ENCODE results near the gene SLC10A6.

Gene SLC10A6

GRCh38 chr4:86831262-86832130 lies 17.7 kb downstream of the SLC10A6 start:
- Histone ChIP-seq H3K27ac (ENCODE audit: low read depth, low read length) (no peak overlapping the region), H3K4me3 (ENCODE audit: low read depth in 1 of 5, low read length in 5 of 5) (no peak overlapping the region), H3K9me3 (ENCODE audit: control insufficient read depth in 5 of 5, low read length in 5 of 5) (no peaks in the 10 kb centered on the region), H3K9ac (ENCODE audit: low read length in 5 of 5) (no peak overlapping the region), H3K36me3 (ENCODE audit: control insufficient read depth in 5 of 5, insufficient read depth in 5 of 5, low read length in 5 of 5) (peaks cover 0 to 23% (median 5%) of the 10 kb centered on the region in 5 donors), H3K27me3 (ENCODE audit: control insufficient read depth in 5 of 5, insufficient read depth in 4 of 5, low read length in 5 of 5) (no peaks in the 10 kb centered on the region), H3K4me1 (ENCODE audit: control insufficient read depth in 5 of 5, insufficient read depth in 5 of 5, low read length in 5 of 5) (peaks cover 0 to 7% (median 0%) of the 10 kb centered on the region in 5 donors)

DNA sequence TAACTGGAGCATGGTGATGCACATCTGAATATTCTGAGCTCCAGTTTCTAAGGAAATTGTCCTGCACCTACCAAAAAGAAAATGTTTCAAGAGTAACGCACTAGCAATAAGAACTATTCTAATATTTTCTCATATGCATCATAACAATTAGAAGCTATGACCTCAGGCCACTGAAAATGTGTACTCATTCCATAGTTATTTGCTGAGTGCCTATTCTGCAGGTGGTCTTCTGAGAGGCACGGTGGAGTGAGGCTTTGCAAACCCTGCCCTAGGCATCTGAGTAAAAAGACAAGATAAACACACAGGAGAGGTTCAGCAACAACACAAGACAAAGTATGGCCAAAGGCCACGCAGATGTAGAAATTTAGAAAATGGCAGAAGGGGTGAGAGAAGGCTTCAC lies 23.7 kb downstream of the SLC10A6 start:
- H3K4me3 ChIP-seq (ENCODE audit: low read depth in 1 of 5, low read length in 5 of 5) = no peak overlapping the region

GRCh38 chr4:86822136-86822535 lies 27.0 kb downstream of the SLC10A6 start:
- Histone ChIP-seq H3K4me1 (ENCODE audit: control insufficient read depth in 5 of 5, insufficient read depth in 5 of 5, low read length in 5 of 5) (peaks cover 0 to under 1% (median under 1%) of the 10 kb centered on the region in 5 donors), H3K36me3 (ENCODE audit: control insufficient read depth in 5 of 5, insufficient read depth in 5 of 5, low read length in 5 of 5) (peaks cover 0 to 18% (median 11%) of the 10 kb centered on the region in 5 donors), H3K27me3 (ENCODE audit: control insufficient read depth in 5 of 5, insufficient read depth in 4 of 5, low read length in 5 of 5) (no peaks in the 10 kb centered on the region), H3K27ac (ENCODE audit: low read depth, low read length) (no peak overlapping the region), H3K9ac (ENCODE audit: low read length in 5 of 5) (no peak overlapping the region), H3K4me3 (ENCODE audit: low read depth in 1 of 5, low read length in 5 of 5) (no peak overlapping the region), H3K9me3 (ENCODE audit: control insufficient read depth in 5 of 5, low read length in 5 of 5) (no peaks in the 10 kb centered on the region)

More for the DNA sequence above, 23.7 kb downstream of the SLC10A6 start:
- no peak overlapping the region for H3K27ac ChIP-seq (ENCODE audit: low read depth, low read length)
- H3K9ac ChIP-seq (ENCODE audit: low read length in 5 of 5) = no peak overlapping the region
- no peaks in the 10 kb centered on the region for H3K27me3 ChIP-seq (ENCODE audit: control insufficient read depth in 5 of 5, insufficient read depth in 4 of 5, low read length in 5 of 5)
- H3K9me3 ChIP-seq (ENCODE audit: control insufficient read depth in 5 of 5, low read length in 5 of 5) = no peaks in the 10 kb centered on the region
- H3K4me1 ChIP-seq (ENCODE audit: control insufficient read depth in 5 of 5, insufficient read depth in 5 of 5, low read length in 5 of 5) = no peaks in the 10 kb centered on the region
- H3K36me3 ChIP-seq (ENCODE audit: control insufficient read depth in 5 of 5, insufficient read depth in 5 of 5, low read length in 5 of 5) = peaks cover 0 to 28% (median 14%) of the 10 kb centered on the region in 5 donors

- Histone ChIP-seq H3K4me3 (ENCODE audit: low read depth in 1 of 5, low read length in 5 of 5) (no peak overlapping the region), H3K27me3 (ENCODE audit: control insufficient read depth in 5 of 5, insufficient read depth in 4 of 5, low read length in 5 of 5) (no peaks in the 10 kb centered on the region), H3K27ac (ENCODE audit: low read depth, low read length) (no peak overlapping the region), H3K36me3 (ENCODE audit: control insufficient read depth in 5 of 5, insufficient read depth in 5 of 5, low read length in 5 of 5) (peaks cover 0 to 14% (median 11%) of the 10 kb centered on the region in 5 donors), H3K4me1 (ENCODE audit: control insufficient read depth in 5 of 5, insufficient read depth in 5 of 5, low read length in 5 of 5) (peaks cover 2 to 11% (median 10%) of the 10 kb centered on the region in 5 donors), H3K9me3 (ENCODE audit: control insufficient read depth in 5 of 5, low read length in 5 of 5) (peaks cover 0 to 1% (median 0%) of the 10 kb centered on the region in 5 donors), H3K9ac (ENCODE audit: low read length in 5 of 5) (no peak overlapping the region)
Observed at GRCh38 chr4:86821151-86821550, 28.0 kb downstream of the SLC10A6 start.

DNA sequence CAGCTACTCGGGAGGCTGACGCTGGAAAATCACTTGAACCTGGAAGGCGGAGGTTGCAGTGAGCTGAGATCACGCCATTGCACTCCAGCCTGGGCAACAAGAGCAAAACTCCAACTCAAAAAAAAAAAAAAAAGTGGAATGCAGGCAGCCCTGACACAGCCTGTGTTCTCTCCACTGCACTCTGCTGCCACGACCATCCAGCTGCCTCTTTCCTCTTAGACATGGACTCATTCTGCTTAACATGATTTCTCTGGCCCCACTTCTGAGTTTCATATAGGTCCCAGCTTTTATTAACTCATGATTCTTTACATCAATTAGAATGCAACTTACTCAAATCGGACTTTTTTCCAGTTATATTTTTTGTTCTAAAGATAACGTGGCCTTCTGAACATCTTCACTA lies 29.6 kb downstream of the SLC10A6 start:
- H3K27me3 ChIP-seq (ENCODE audit: control insufficient read depth in 5 of 5, insufficient read depth in 4 of 5, low read length in 5 of 5) = no peaks in the 10 kb centered on the region
- no peak overlapping the region for H3K4me3 ChIP-seq (ENCODE audit: low read depth in 1 of 5, low read length in 5 of 5)
- peaks cover 2 to 14% (median 14%) of the 10 kb centered on the region in 5 donors for H3K4me1 ChIP-seq (ENCODE audit: control insufficient read depth in 5 of 5, insufficient read depth in 5 of 5, low read length in 5 of 5)
- no peak overlapping the region for H3K27ac ChIP-seq (ENCODE audit: low read depth, low read length)
- peaks cover 5 to 14% (median 8%) of the 10 kb centered on the region in 5 donors for H3K36me3 ChIP-seq (ENCODE audit: control insufficient read depth in 5 of 5, insufficient read depth in 5 of 5, low read length in 5 of 5)
- H3K9me3 ChIP-seq (ENCODE audit: control insufficient read depth in 5 of 5, low read length in 5 of 5) = peaks cover 0 to 10% (median 0%) of the 10 kb centered on the region in 5 donors
- no peak overlapping the region for H3K9ac ChIP-seq (ENCODE audit: low read length in 5 of 5)

DNA sequence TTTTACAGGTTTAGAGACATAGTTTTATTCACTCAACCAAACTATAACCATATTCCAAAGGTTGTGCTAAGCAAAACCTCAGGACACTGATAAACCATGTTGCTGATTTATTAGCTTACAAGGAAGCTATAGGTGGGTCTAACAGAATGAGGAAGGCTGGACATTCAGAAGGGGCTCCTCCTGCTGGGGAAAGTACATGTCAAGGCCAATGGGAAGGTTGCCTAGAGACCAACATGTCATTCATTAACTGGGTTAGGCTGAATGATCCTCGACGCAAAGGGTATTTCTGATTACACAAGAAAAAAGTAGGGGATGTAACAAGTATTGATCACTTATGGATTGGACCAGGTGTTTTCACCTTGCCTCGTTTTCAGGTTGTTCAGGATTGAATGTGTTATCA lies 30.3 kb downstream of the SLC10A6 start:
- H3K4me1 ChIP-seq (ENCODE audit: control insufficient read depth in 5 of 5, insufficient read depth in 5 of 5, low read length in 5 of 5) = peaks cover 2 to 14% (median 14%) of the 10 kb centered on the region in 5 donors
- peaks cover 0 to 10% (median 0%) of the 10 kb centered on the region in 5 donors for H3K9me3 ChIP-seq (ENCODE audit: control insufficient read depth in 5 of 5, low read length in 5 of 5)
- no peaks in the 10 kb centered on the region for H3K27me3 ChIP-seq (ENCODE audit: control insufficient read depth in 5 of 5, insufficient read depth in 4 of 5, low read length in 5 of 5)
- H3K27ac ChIP-seq (ENCODE audit: low read depth, low read length) = no peak overlapping the region
- no peak overlapping the region for H3K9ac ChIP-seq (ENCODE audit: low read length in 5 of 5)
- no peak overlapping the region for H3K4me3 ChIP-seq (ENCODE audit: low read depth in 1 of 5, low read length in 5 of 5)
- peaks cover 5 to 16% (median 7%) of the 10 kb centered on the region in 5 donors for H3K36me3 ChIP-seq (ENCODE audit: control insufficient read depth in 5 of 5, insufficient read depth in 5 of 5, low read length in 5 of 5)

- Histone ChIP-seq H3K27ac (ENCODE audit: low read depth, low read length) (no peak overlapping the region), H3K27me3 (ENCODE audit: control insufficient read depth in 5 of 5, insufficient read depth in 4 of 5, low read length in 5 of 5) (no peaks in the 10 kb centered on the region), H3K4me3 (ENCODE audit: low read depth in 1 of 5, low read length in 5 of 5) (no peak overlapping the region), H3K36me3 (ENCODE audit: control insufficient read depth in 5 of 5, insufficient read depth in 5 of 5, low read length in 5 of 5) (peaks cover 0 to 12% (median 7%) of the 10 kb centered on the region in 5 donors), H3K9me3 (ENCODE audit: control insufficient read depth in 5 of 5, low read length in 5 of 5) (peaks cover 0 to 10% (median 0%) of the 10 kb centered on the region in 5 donors), H3K4me1 (ENCODE audit: control insufficient read depth in 5 of 5, insufficient read depth in 5 of 5, low read length in 5 of 5) (peaks cover 2 to 14% (median 14%) of the 10 kb centered on the region in 5 donors), H3K9ac (ENCODE audit: low read length in 5 of 5) (no peak overlapping the region)
Observed at GRCh38 chr4:86818211-86818610, 31.0 kb downstream of the SLC10A6 start.

- peak overlapping the region in 1 of 5 donors; percentile 43 for H3K4me3 ChIP-seq (ENCODE audit: low read depth in 1 of 5, low read length in 5 of 5)
- H3K27ac ChIP-seq (ENCODE audit: low read depth, low read length) = peak overlapping the region; percentile 57
- peaks cover 0 to 10% (median 0%) of the 10 kb centered on the region in 5 donors for H3K9me3 ChIP-seq (ENCODE audit: control insufficient read depth in 5 of 5, low read length in 5 of 5)
- H3K27me3 ChIP-seq (ENCODE audit: control insufficient read depth in 5 of 5, insufficient read depth in 4 of 5, low read length in 5 of 5) = no peaks in the 10 kb centered on the region
- no peak overlapping the region for H3K9ac ChIP-seq (ENCODE audit: low read length in 5 of 5)
- peaks cover 2 to 14% (median 14%) of the 10 kb centered on the region in 5 donors for H3K4me1 ChIP-seq (ENCODE audit: control insufficient read depth in 5 of 5, insufficient read depth in 5 of 5, low read length in 5 of 5)
- H3K36me3 ChIP-seq (ENCODE audit: control insufficient read depth in 5 of 5, insufficient read depth in 5 of 5, low read length in 5 of 5) = peaks cover 0 to 20% (median 9%) of the 10 kb centered on the region in 5 donors
Observed at GRCh38 chr4:86816501-86817273, 32.5 kb downstream of the SLC10A6 start.

DNA sequence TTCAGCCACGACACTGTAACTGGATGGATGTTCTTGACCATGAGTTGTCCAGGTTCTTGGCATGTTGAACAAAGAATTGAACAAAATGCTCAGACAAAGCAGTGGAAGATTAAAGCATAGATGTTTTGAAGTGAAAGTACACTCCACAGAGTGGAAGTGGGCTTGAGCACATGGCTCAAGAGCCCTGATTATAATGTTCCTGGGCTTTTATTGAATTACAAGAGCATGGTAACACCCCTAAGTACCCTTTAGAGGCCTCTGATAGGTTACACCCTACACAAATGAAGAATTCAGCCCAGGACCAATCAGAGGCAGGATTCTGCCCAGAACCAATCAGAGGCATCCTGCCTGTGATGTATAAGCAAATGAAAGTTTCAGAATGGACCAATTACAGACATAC lies 33.5 kb downstream of the SLC10A6 start:
- peaks cover 0 to 10% (median 0%) of the 10 kb centered on the region in 5 donors for H3K9me3 ChIP-seq (ENCODE audit: control insufficient read depth in 5 of 5, low read length in 5 of 5)
- H3K36me3 ChIP-seq (ENCODE audit: control insufficient read depth in 5 of 5, insufficient read depth in 5 of 5, low read length in 5 of 5) = peaks cover 0 to 25% (median 18%) of the 10 kb centered on the region in 5 donors
- H3K4me3 ChIP-seq (ENCODE audit: low read depth in 1 of 5, low read length in 5 of 5) = peak overlapping the region in 1 of 5 donors; percentile 1
- H3K27me3 ChIP-seq (ENCODE audit: control insufficient read depth in 5 of 5, insufficient read depth in 4 of 5, low read length in 5 of 5) = no peaks in the 10 kb centered on the region
- H3K4me1 ChIP-seq (ENCODE audit: control insufficient read depth in 5 of 5, insufficient read depth in 5 of 5, low read length in 5 of 5) = peaks cover 2 to 14% (median 14%) of the 10 kb centered on the region in 5 donors
- peak overlapping the region; percentile 57 for H3K27ac ChIP-seq (ENCODE audit: low read depth, low read length)
- no peak overlapping the region for H3K9ac ChIP-seq (ENCODE audit: low read length in 5 of 5)
